ENCODE results near the gene GCC2. TPM values are rescaled to one million over a fixed set of nuclear protein-coding genes. Genes with fewer than 3 reads are reported as not detected.
"Not testable (repeated sequence)": the region's sequence is repeated elsewhere in the genome, so short reads cannot be mapped to it uniquely, and the experiment has no call there.

Gene GCC2
- total RNA-seq, 1 donor from 2014 or later, result 75.9 TPM

- H3K4me2 ChIP-seq, result no peak overlapping the region
- Mint-ChIP-seq H3K27me3 (ENCODE audit: insufficient read depth, low read depth) (peaks cover 2% of the 10 kb centered on the region), H3K9me3 (no peaks in the 10 kb centered on the region), H3K36me3 (no peaks in the 10 kb centered on the region), H3K4me3 (no peak overlapping the region), H3K27ac (no peak overlapping the region), H3K4me1 (peaks cover 5% of the 10 kb centered on the region)
- no peaks in the 10 kb centered on the region for H3K4me1 ChIP-seq
- peaks cover 45% of the 10 kb centered on the region for H3K79me2 ChIP-seq (ENCODE audit: low read depth)
- no peaks in the 10 kb centered on the region for H3K36me3 ChIP-seq
- DNase-seq (ENCODE audit: low spot score), result no peak
- H2AFZ ChIP-seq (replicated peaks), result no peak overlapping the region
- H4K20me1 ChIP-seq (ENCODE audit: low read depth), result no peaks in the 10 kb centered on the region
- no peaks in the 10 kb centered on the region for H3K27me3 ChIP-seq
- H3K9ac ChIP-seq, result no peak overlapping the region
- no peak overlapping the region for H3K27ac ChIP-seq
- no peaks in the 10 kb centered on the region for H3F3A ChIP-seq (ENCODE audit: low read depth)
- no peaks in the 10 kb centered on the region for H3K9me3 ChIP-seq (ENCODE audit: low read depth)
- TF ChIP-seq EZH2 (IDR thresholded peaks at IDR 0.05), result no peak
- no peak overlapping the region for H3K4me3 ChIP-seq
Observed at GRCh38 chr2:108552566-108552965, 103.6 kb downstream of the GCC2 start.

- no peak overlapping the region for H3K27ac Mint-ChIP-seq
- no peaks in the 10 kb centered on the region for H4K20me1 ChIP-seq (ENCODE audit: low read depth)
Observed at GRCh38 chr2:108553209-108553919, 104.4 kb downstream of the GCC2 start.

GRCh38 chr2:108554528-108554927, 105.5 kb downstream of the GCC2 start:
- Mint-ChIP-seq H3K27me3 (ENCODE audit: insufficient read depth, low read depth) (peaks cover 2% of the 10 kb centered on the region), H3K36me3 (no peaks in the 10 kb centered on the region), H3K27ac (no peak overlapping the region), H3K4me1 (peaks cover under 1% of the 10 kb centered on the region), H3K4me3 (no peak overlapping the region), H3K9me3 (no peaks in the 10 kb centered on the region)
- H3K4me2 ChIP-seq, result no peak overlapping the region
- peaks cover 49% of the 10 kb centered on the region for H3K79me2 ChIP-seq (ENCODE audit: low read depth)
- H3K4me1 ChIP-seq, result peaks cover under 1% of the 10 kb centered on the region
- no peak for TF ChIP-seq EZH2phosphoT487 (IDR thresholded peaks at IDR 0.05)
- H3K4me3 ChIP-seq, result no peak overlapping the region
- H2AFZ ChIP-seq (replicated peaks), result no peak overlapping the region
- no peaks in the 10 kb centered on the region for H3K36me3 ChIP-seq
- no peak for DNase-seq (ENCODE audit: low spot score)
- no peaks in the 10 kb centered on the region for H3K9me3 ChIP-seq (ENCODE audit: low read depth)
- no peaks in the 10 kb centered on the region for H4K20me1 ChIP-seq (ENCODE audit: low read depth)
- no peak overlapping the region for H3K9ac ChIP-seq
- H3K27ac ChIP-seq, result no peak overlapping the region
- H3F3A ChIP-seq (ENCODE audit: low read depth), result peaks cover 1% of the 10 kb centered on the region
- H3K27me3 ChIP-seq, result no peaks in the 10 kb centered on the region

More at GRCh38 chr2:108553209-108553919, 104.4 kb downstream of the GCC2 start:
- no peaks in the 10 kb centered on the region for H3K9me3 ChIP-seq (ENCODE audit: low read depth)
- Mint-ChIP-seq H3K36me3 (no peaks in the 10 kb centered on the region), H3K27me3 (ENCODE audit: insufficient read depth, low read depth) (peaks cover 2% of the 10 kb centered on the region), H3K9me3 (no peaks in the 10 kb centered on the region), H3K4me1 (peaks cover 3% of the 10 kb centered on the region), H3K4me3 (no peak overlapping the region)
- H3K36me3 ChIP-seq, result no peaks in the 10 kb centered on the region
- H3K79me2 ChIP-seq (ENCODE audit: low read depth), result peaks cover 48% of the 10 kb centered on the region
- no peak overlapping the region for H2AFZ ChIP-seq (replicated peaks)
- no peaks in the 10 kb centered on the region for H3K4me1 ChIP-seq
- no peak overlapping the region for H3K4me3 ChIP-seq
- H3K4me2 ChIP-seq, result no peak overlapping the region
- no peaks in the 10 kb centered on the region for H3K27me3 ChIP-seq
- no peaks in the 10 kb centered on the region for H3F3A ChIP-seq (ENCODE audit: low read depth)
- no peak for DNase-seq (ENCODE audit: low spot score)
- no peak for TF ChIP-seq EZH2 (IDR thresholded peaks at IDR 0.05)
- H3K9ac ChIP-seq, result no peak overlapping the region
- H3K27ac ChIP-seq, result no peak overlapping the region

GRCh38 chr2:108555572-108555971, 106.6 kb downstream of the GCC2 start:
- Mint-ChIP-seq H3K27me3 (ENCODE audit: insufficient read depth, low read depth) (peaks cover 2% of the 10 kb centered on the region), H3K36me3 (no peaks in the 10 kb centered on the region), H3K4me1 (peaks cover 11% of the 10 kb centered on the region), H3K27ac (no peak overlapping the region), H3K4me3 (no peak overlapping the region), H3K9me3 (no peaks in the 10 kb centered on the region)
- Histone ChIP-seq H3K4me3 (no peak overlapping the region), H3K79me2 (ENCODE audit: low read depth) (peaks cover 43% of the 10 kb centered on the region), H3K27me3 (no peaks in the 10 kb centered on the region), H4K20me1 (ENCODE audit: low read depth) (peaks cover 7% of the 10 kb centered on the region), H3K36me3 (no peaks in the 10 kb centered on the region), H3F3A (ENCODE audit: low read depth) (peaks cover 12% of the 10 kb centered on the region), H3K27ac (no peak overlapping the region), H3K9ac (no peak overlapping the region), H3K4me1 (peaks cover 11% of the 10 kb centered on the region), H3K4me2 (no peak overlapping the region), H2AFZ (replicated peaks) (no peak overlapping the region), H3K9me3 (ENCODE audit: low read depth) (no peaks in the 10 kb centered on the region)
- TF ChIP-seq EZH2phosphoT487 (IDR thresholded peaks at IDR 0.05) (no peak), EZH2 (IDR thresholded peaks at IDR 0.05) (no peak), CTCF (IDR thresholded peaks at IDR 0.05) (no peak)
- no peak for DNase-seq (ENCODE audit: low spot score)

- H3K9me3 ChIP-seq (ENCODE audit: low read depth); H3K9me3 Mint-ChIP-seq; H3K36me3 ChIP-seq; H3K4me2 ChIP-seq; DNase-seq (ENCODE audit: low spot score); H2AFZ ChIP-seq (replicated peaks); H3K27ac Mint-ChIP-seq; H3K27ac ChIP-seq; H3K27me3 ChIP-seq; H3K4me3 Mint-ChIP-seq; H4K20me1 ChIP-seq (ENCODE audit: low read depth); H3K9ac ChIP-seq; H3K36me3 Mint-ChIP-seq; H3K4me3 ChIP-seq; H3K27me3 Mint-ChIP-seq (ENCODE audit: insufficient read depth, low read depth): not testable (repeated sequence)
- H3F3A ChIP-seq (ENCODE audit: low read depth), result peaks cover 14% of the 10 kb centered on the region
- peaks cover 18% of the 10 kb centered on the region for H3K4me1 ChIP-seq
- H3K79me2 ChIP-seq (ENCODE audit: low read depth), result peaks cover 37% of the 10 kb centered on the region
- peaks cover 12% of the 10 kb centered on the region for H3K4me1 Mint-ChIP-seq
Observed at GRCh38 chr2:108556581-108556980, 107.6 kb downstream of the GCC2 start.

Small RNAs within 50 kb of the gene (small RNA-seq; reads per million reads assigned to genes)
- gene SMIM12P1, result not detected

Other genes with a start within 250 kb of the GCC2 start
- not detected in 2 replicates for gene SULT1C3, start 209.2 kb upstream of the GCC2 start, total RNA-seq (ENCODE audit: low replicate concordance)
- gene SULT1C2, start 160.3 kb upstream of the GCC2 start, total RNA-seq (ENCODE audit: low replicate concordance), result 0.28 and 1.6 TPM in 2 replicates
- gene SULT1C4, start 71.3 kb upstream of the GCC2 start, total RNA-seq (ENCODE audit: low replicate concordance), result 9.0 and 11.3 TPM in 2 replicates
- 19.4 and 30.8 TPM in 2 replicates for gene LIMS1, start 85.3 kb downstream of the GCC2 start, total RNA-seq (ENCODE audit: low replicate concordance)